ENCODE data around the gene TMSB10.

DNA sequence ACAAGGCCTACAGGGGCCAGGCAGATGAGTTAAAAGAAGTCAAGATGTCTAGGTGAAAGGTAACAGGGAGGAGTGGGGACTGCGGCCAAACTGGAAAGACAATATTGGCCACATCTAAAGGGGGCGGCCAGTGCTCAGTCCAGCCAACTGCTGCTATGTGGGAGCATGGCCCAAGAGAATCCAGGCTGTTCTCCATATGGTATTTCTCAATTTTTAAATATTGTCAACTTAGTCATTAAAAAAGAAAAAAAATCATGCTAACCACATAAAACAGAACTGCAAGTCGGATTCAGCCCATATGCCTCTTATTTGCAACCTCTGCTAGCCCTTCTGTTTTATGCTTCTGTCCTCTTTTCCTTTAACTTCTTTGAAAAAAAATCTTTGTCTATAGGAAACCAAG is 39.3 kb upstream of the TMSB10 start:
- TF ChIP-seq, protein P1, sequence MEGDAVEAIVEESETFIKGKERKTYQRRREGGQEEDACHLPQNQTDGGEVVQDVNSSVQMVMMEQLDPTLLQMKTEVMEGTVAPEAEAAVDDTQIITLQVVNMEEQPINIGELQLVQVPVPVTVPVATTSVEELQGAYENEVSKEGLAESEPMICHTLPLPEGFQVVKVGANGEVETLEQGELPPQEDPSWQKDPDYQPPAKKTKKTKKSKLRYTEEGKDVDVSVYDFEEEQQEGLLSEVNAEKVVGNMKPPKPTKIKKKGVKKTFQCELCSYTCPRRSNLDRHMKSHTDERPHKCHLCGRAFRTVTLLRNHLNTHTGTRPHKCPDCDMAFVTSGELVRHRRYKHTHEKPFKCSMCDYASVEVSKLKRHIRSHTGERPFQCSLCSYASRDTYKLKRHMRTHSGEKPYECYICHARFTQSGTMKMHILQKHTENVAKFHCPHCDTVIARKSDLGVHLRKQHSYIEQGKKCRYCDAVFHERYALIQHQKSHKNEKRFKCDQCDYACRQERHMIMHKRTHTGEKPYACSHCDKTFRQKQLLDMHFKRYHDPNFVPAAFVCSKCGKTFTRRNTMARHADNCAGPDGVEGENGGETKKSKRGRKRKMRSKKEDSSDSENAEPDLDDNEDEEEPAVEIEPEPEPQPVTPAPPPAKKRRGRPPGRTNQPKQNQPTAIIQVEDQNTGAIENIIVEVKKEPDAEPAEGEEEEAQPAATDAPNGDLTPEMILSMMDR (IDR thresholded peaks at IDR 0.05; ENCODE audit: low read depth, low read length), result no peak
- TF ChIP-seq POLR2A (IDR thresholded peaks at IDR 0.05; ENCODE audit: extremely low read depth, insufficient read length), result no peak
- no peak for TF ChIP-seq MYC (IDR thresholded peaks at IDR 0.05; ENCODE audit: low read depth, low read length)

Data from NB4 (cell line).